HepG2 (cell line): ENCODE results near the gene KCNH6. TPM values are rescaled to one million over a fixed set of nuclear protein-coding genes. Genes with fewer than 3 reads are reported as not detected.

Experiments used
- ATAC-seq: fragments of 200-7000 bp; cut with Tn5 transposase; 3 replicates; pipeline ENCODE4 v1.9.1; 2020; ENCODE audit warnings: mild to moderate bottlenecking, moderate library complexity
- BruUV-seq: library from RNA; stranded (reverse); fragments of 400-500 nt; replicated peaks from 2 replicates; lab custom pipeline; 2021; lab: Mats Ljungman, UMichigan
- CTCF ChIA-PET: fragments of 300-600 bp; formaldehyde crosslinking; extraction: SDS; loops from one replicate; lab custom pipeline; 2021; ENCODE audit warnings: low total read pairs, inconsistent platforms, low intra/inter-chr PET ratio; lab: Yijun Ruan, JAX
- POLR2A ChIA-PET: fragments of 350-600 bp; sonication (Branson Sonifier 250); formaldehyde crosslinking; loops from one replicate; lab custom pipeline; 2020; ENCODE audit warnings: antibody characterized with exemption, inconsistent platforms; lab: Yijun Ruan, JAX
- DNase-seq: peaks from one replicate; pipeline ENCODE4 v3.0.0-alpha.2; 2015; ENCODE audit warnings: low spot score
- FAIRE-seq: peaks from 3 replicates; lab custom pipeline; 2011; peaks lifted over from hg19 to GRCh38; lab: Jason Lieb, UNC
- H2AFZ ChIP-seq: one replicate; pipeline ENCODE4 v1.6.1; 2011; ENCODE audit warnings: low read length, inconsistent platforms
- H3K27ac ChIP-seq: fragments of 300-600 bp; 3 replicates; pipeline ENCODE4 v1.8.0; 2011; ENCODE audit warnings: mixed run types, mild to moderate bottlenecking, mixed read lengths, low read length, inconsistent platforms; ENCODE audit not compliant: insufficient read depth; ENCODE audit errors: extremely low read length
- H3K27me3 ChIP-seq, 2 experiments: fragments of 200-600 bp in 1 of 2; 2 replicates in 1 of 2; 3 replicates in 1 of 2; pipeline versions ENCODE4 v1.6.0 to v1.8.0; 2011; ENCODE audit warnings: low read length in 2 of 2, mild to moderate bottlenecking in 2 of 2, moderate library complexity in 2 of 2, inconsistent platforms in 1 of 2; ENCODE audit not compliant: insufficient read depth in 2 of 2, control insufficient read depth in 1 of 2
- H3K36me3 ChIP-seq, 2 experiments: fragments of 200-600 bp in 1 of 2; replicated peaks in 1 of 2; 2 replicates in 1 of 2; 3 replicates in 1 of 2; pipeline versions ENCODE4 v1.5.1 to v1.8.0; 2011; ENCODE audit warnings: low read length in 2 of 2, inconsistent platforms in 1 of 2; ENCODE audit not compliant: insufficient read depth in 2 of 2, control insufficient read depth in 1 of 2
- H3K4me1 ChIP-seq: 2 replicates; pipeline ENCODE4 v1.5.1; 2012; ENCODE audit warnings: low read length, inconsistent platforms; ENCODE audit not compliant: insufficient read depth
- H3K4me2 ChIP-seq: 2 replicates; pipeline ENCODE4 v1.6.0; 2011; ENCODE audit warnings: low read depth, low read length, inconsistent platforms
- H3K4me3 ChIP-seq, 3 experiments: fragments of 200-600 bp in 1 of 3; sonication (generic), shearing (Covaris generic) in 1 of 3; replicated peaks in 1 of 3; 2 replicates each; pipeline ENCODE4 v1.5.1; 2011 to 2016; ENCODE audit warnings: low read length in 3 of 3, inconsistent platforms in 2 of 3, low read depth in 2 of 3, mild to moderate bottlenecking in 2 of 3, control low read depth in 1 of 3, mixed read lengths in 1 of 3; ENCODE audit not compliant: insufficient read depth in 1 of 3
- H3K79me2 ChIP-seq: one replicate; pipeline ENCODE4 v1.6.1; 2011; ENCODE audit warnings: low read length, inconsistent platforms; ENCODE audit not compliant: insufficient read depth
- H3K9ac ChIP-seq: 2 replicates; pipeline ENCODE4 v1.6.0; 2011; ENCODE audit warnings: mild to moderate bottlenecking, low read depth, low read length, inconsistent platforms; ENCODE audit not compliant: insufficient read depth
- H3K9me3 ChIP-seq: 2 replicates; pipeline ENCODE4 v1.5.1; 2012; ENCODE audit warnings: mild to moderate bottlenecking, low read length
- H4K20me1 ChIP-seq: 2 replicates; pipeline ENCODE4 v1.6.0; 2011; ENCODE audit warnings: inconsistent platforms, mild to moderate bottlenecking, low read length, moderate library complexity; ENCODE audit not compliant: insufficient read depth
- LCORL ChIP-seq, 2 experiments: fragments of 450-650 bp in 1 of 2; sonication (generic) in 1 of 2; formaldehyde crosslinking in 1 of 2; IDR thresholded peaks; 2 replicates each; pipeline versions ENCODE4 v1.5.0 to v1.6.1; 2017 to 2020; ENCODE audit warnings: antibody characterized with exemption in 1 of 2, missing genetic modification reagents in 1 of 2
- MXI1 ChIP-seq: IDR thresholded peaks from 3 replicates; pipeline ENCODE4 v1.6.1; 2012; ENCODE audit warnings: low read depth, low read length, inconsistent platforms, borderline replicate concordance
- NCOR1 ChIP-seq: fragments of 200-600 bp; sonication (generic); IDR thresholded peaks from 2 replicates; pipeline ENCODE4 v1.7.0; 2017; ENCODE audit warnings: antibody characterized with exemption, low read length, borderline replicate concordance
- RCOR2 ChIP-seq: IDR thresholded peaks from 2 replicates; pipeline ENCODE4 v1.6.1; 2016; ENCODE audit warnings: missing biosample characterization, missing genetic modification reagents
- SNAI1 ChIP-seq: sonication (generic); formaldehyde crosslinking; IDR thresholded peaks from 2 replicates; pipeline ENCODE4 v1.5.0; 2020; ENCODE audit warnings: mild to moderate bottlenecking, missing genetic modification reagents, borderline replicate concordance
- TBP ChIP-seq: sonication (generic); formaldehyde crosslinking; IDR thresholded peaks from 2 replicates; pipeline ENCODE4 v1.5.0; 2020; ENCODE audit warnings: missing genetic modification reagents
- USF2 ChIP-seq, 2 experiments: sonication (generic) in 1 of 2; formaldehyde crosslinking in 1 of 2; IDR thresholded peaks; 2 replicates each; pipeline versions ENCODE4 v1.5.1 to v1.6.1; 2011 to 2020; ENCODE audit warnings: borderline replicate concordance in 1 of 2, low read depth in 1 of 2, low read length in 1 of 2, mild to moderate bottlenecking in 1 of 2, missing genetic modification reagents in 1 of 2, moderate library complexity in 1 of 2
- ZNF224 ChIP-seq: sonication (generic); formaldehyde crosslinking; IDR thresholded peaks from 2 replicates; pipeline ENCODE4 v1.5.0; 2020; ENCODE audit warnings: mild to moderate bottlenecking, missing genetic modification reagents
- ZNF281 ChIP-seq: sonication (generic); formaldehyde crosslinking; IDR thresholded peaks from 2 replicates; pipeline ENCODE4 v1.4.0; 2020; ENCODE audit warnings: missing genetic modification reagents, borderline replicate concordance
- ZNF432 ChIP-seq: sonication (generic); formaldehyde crosslinking; IDR thresholded peaks from 2 replicates; pipeline ENCODE4 v1.5.0; 2020; ENCODE audit warnings: missing genetic modification reagents, mild to moderate bottlenecking, borderline replicate concordance
- ZNF674 ChIP-seq: sonication (generic); formaldehyde crosslinking; IDR thresholded peaks from 2 replicates; pipeline ENCODE4 v1.5.0; 2020; ENCODE audit warnings: low read depth, mild to moderate bottlenecking, missing genetic modification reagents
- WGBS: methylation state at CpG from one replicate; pipeline ENCODE4 v1.1.6; 2017; ENCODE audit warnings: low lambda C conversion rate; 5-methylcytosine and 5-hydroxymethylcytosine counted together
- in situ Hi-C: cut with HindIII; loops from 2 replicates; pipeline ENCODE4 v1.10.0; 2017; ENCODE audit warnings: low pct_unique_long_range_greater_than_20kb; ENCODE audit not compliant: extremely low pct_ligation_motif_present
- intact Hi-C: fragments of 100-400 bp; cut with micrococcal nuclease; formaldehyde crosslinking; loops from one replicate; pipeline ENCODE4 v1.10.0; 2022; ENCODE audit not compliant: unreplicated experiment
- polyA plus RNA-seq, 8 experiments: library from polyadenylated mRNA; depleted of rRNA in 3 of 8; stranded (reverse) in 7 of 8; unstranded in 1 of 8; fragments of >200 nt; fragmentation: Illumina TruSeq in 4 of 8; extraction: Trizol in 4 of 8; gene quantifications; 2 replicates each; pipeline versions ENCODE4 v1.2.1 to v1.2.3, GENCODE V29; 2011 to 2016; ENCODE audit warnings: low read depth in 4 of 8, missing spikeins in 1 of 8, mixed read lengths in 1 of 8; ENCODE audit not compliant: insufficient read depth in 1 of 8
- total RNA-seq, 5 experiments: library from RNA; depleted of rRNA; stranded (reverse); fragments of >200 nt; fragmentation: Illumina TruSeq; extraction: Trizol; gene quantifications; 2 replicates each; pipeline ENCODE4 v1.2.3, GENCODE V29; 2016; ENCODE audit warnings: low read depth in 1 of 5

The KCNH6 gene
- total and polyA plus RNA-seq, 2 of the 13 experiments (the other 11 are each of a cell fraction or from before 2014, with no cell fraction given) = 0.05 to 0.18 TPM

- TF ChIP-seq MXI1 = peak; percentile 81; the same call in 2 of the 3 replicates
- no peak for TF ChIP-seq ZNF674
- TF ChIP-seq USF2 (IDR thresholded peaks at IDR 0.05; ENCODE audit: low read depth, low read length) = no peak
- no peak for TF ChIP-seq USF2 (CRISPR knock-in tag; IDR thresholded peaks at IDR 0.05; ENCODE audit: borderline replicate concordance)
- peak; percentile 83 for TF ChIP-seq NCOR1
- TF ChIP-seq SNAI1 (CRISPR knock-in tag) = no peak; the same call in 1 of the 2 replicates
- TF ChIP-seq ZNF224 (CRISPR knock-in tag) = no peak; the same call in none of the 2 replicates
- TF ChIP-seq, all 625 proteins: peak for 405
Observed at GRCh38 chr17:63549946-63550816, 27.0 kb downstream of the KCNH6 start, which contains the start of gene DCAF7 (continued).

DNA sequence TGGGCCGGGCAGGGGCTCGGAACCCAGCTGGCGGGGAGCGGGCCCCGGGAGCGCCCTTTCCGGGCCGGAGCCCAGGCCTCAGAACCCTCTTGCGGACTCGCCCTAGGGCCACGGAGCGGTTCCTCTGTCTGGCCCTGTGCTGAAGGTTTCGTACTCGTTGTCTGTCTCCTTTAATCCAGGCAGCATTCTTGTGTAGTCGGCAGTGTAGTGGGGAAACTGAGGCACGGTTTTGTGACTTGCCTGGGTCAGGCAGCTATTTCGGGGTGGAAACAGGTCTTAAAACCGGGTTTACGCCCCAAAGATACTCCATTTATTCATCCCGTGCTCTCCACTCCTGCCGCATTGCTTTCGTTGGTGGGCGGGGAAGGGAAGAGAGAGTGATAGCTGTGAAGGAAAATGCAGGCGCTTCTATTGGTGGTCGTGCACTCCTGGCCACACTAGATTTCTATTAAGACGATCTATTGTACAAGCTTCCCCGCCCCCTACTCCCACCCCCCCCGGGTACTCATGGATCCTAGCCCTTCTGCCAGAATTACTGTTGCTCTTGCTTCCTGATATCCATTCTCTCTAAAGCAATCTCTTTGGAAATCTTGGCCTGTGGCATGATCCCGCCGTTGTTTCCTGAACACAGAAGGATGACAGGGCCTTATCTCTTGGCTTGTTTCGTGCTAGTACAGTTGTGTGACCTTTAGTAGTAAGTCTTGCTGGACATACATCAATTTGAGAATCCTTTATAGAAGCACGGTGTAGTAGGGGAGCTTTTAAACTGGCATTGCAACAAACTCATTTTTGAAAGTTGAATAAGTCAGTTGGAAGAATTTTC is 27.9 kb downstream of the KCNH6 start:
- ATAC-seq (peak; percentile 49), FAIRE-seq (no peak), DNase-seq (peak; percentile 66)
- WGBS = under 1% methylated on average over 22 of the region's 32 CpGs
- Histone ChIP-seq H3K36me3 (peaks cover 0 to 2% of the 10 kb centered on the region in 2 experiments; a peak in 3 of 5 replicates), H4K20me1 (peaks cover 40% of the 10 kb centered on the region), H3K27me3 (no peaks in the 10 kb centered on the region; a peak in 1 of 5 replicates), H2AFZ (no peak overlapping the region), H3K79me2 (peaks cover 54% of the 10 kb centered on the region), H3K27ac (peak overlapping the region; percentile 92), H3K4me1 (peaks cover 51% of the 10 kb centered on the region), H3K9me3 (no peaks in the 10 kb centered on the region), H3K4me2 (peak overlapping the region; percentile 70), H3K4me3 (peak overlapping the region; percentile 95 to 99 (median 95)), H3K9ac (peak overlapping the region; percentile 95)
- TSS peak; percentile 53 for BruUV-seq
- POLR2A ChIA-PET = interaction anchor here (0.9 to 3.2 kb wide), 13 partner anchors 9 to 411 kb away, joined by 3 to 20 read pairs (median 5); partner anchors contain the start of genes CCDC47, DDX42, KCNH6 and MAP3K3
- CTCF ChIA-PET = no interaction called here
- in situ Hi-C loops (no loop called here), intact Hi-C loops (loop anchor here (1.0 to 2.0 kb wide), 6 partner anchors 20 to 190 kb away; partner anchors contain the start of genes MAP3K3, STRADA and TACO1)
- no peak for TF ChIP-seq RCOR2 (CRISPR knock-in tag)
- TF ChIP-seq ZNF432 (CRISPR knock-in tag) = no peak
- TF ChIP-seq LCORL (IDR thresholded peaks at IDR 0.05) = no peak
- peak; percentile 38; the same call in 1 of the 2 replicates for TF ChIP-seq LCORL (CRISPR knock-in tag; IDR thresholded peaks at IDR 0.05)
- TF ChIP-seq TBP = no peak; the same call in 1 of the 2 replicates
- no peak for TF ChIP-seq ZNF281 (CRISPR knock-in tag)
